ENCODE data around the gene ADA.
"Not testable (repeated sequence)": the region's sequence is repeated elsewhere in the genome, so short reads cannot be mapped to it uniquely, and the experiment has no call there.

Gene ADA

GRCh38 chr20:44597930-44598329, 53.6 kb downstream of the ADA start:
- DNase-seq, result no peak

DNA sequence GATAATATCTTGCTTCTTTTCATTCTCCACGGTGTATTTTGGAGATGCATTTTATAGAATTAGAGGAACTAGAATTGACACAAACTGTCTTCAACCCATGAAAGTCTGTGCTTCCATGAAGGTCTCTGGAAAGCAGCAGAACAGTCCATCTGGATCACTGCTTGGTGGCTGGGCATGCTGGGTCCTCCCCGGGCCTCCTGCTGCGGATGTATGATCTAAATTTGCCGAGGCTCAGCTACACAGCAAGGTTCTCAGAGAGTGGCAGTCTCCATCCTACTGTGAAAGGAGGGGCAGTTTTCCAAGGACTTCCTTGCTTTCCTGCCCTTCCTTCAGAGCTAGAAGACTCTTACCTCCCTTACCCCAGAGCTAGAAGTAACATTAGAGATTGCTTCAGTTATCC, 54.0 kb downstream of the ADA start:
- DNase-seq, result no peak

DNA sequence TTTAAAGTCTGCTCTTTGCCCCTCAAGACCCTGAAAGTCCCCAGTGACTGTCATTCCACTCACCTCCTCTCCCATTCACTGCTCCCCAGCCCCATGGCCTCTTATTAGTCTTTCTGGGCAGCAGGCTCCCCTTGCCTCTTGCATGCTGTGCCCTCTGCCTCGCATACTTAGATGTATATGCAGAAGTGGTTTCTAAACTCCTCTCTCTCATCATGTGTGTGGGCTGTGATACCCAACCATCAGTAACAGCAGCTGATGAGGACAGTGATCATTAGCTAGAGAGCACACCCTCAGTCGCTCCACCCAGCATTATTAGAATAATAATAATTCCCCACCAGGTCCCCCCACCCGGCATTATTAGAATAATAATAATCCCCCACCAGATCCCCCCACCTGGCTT, 54.6 kb downstream of the ADA start:
- DNase-seq, result no peak

DNA sequence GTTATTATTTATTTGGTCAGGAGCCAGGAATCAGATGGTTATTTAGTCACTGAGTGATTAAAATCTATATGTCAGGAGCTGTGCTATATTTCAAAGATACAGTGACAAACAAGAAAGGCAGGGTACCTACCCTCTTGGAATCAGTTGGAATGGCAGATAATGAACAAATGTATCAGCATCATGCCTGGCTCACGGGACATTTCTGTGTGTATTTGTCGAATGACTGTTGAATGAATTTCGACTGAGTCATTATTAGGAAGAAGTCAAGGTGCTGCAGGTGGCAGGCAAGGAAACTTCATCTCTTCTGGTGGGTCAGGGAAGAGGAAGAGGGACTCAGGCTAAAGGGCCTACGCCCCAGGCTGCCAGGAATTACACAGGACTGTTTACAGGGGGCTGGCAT, 55.5 kb downstream of the ADA start:
- no peak for DNase-seq

DNA sequence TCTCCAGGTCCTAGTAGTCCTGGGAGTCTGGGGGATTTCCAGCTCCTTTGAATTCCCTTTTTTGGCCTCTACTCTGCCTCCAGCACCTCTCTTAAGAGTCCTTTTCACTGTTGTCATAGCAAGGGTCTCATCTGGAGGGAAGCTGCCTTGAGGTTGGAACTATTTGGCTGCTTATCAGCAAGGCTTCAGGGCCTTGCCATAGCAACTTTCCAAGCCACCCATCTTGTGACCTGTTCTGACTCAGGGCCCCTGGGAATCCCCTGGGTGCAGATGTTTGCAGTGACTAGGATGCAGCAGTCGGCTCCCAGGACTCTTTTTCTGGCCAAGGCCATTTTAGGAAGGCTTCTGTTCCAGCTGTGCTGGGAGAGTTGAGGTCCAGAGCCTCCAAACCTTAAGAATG, 56.8 kb downstream of the ADA start:
- DNase-seq, result no peak

DNA sequence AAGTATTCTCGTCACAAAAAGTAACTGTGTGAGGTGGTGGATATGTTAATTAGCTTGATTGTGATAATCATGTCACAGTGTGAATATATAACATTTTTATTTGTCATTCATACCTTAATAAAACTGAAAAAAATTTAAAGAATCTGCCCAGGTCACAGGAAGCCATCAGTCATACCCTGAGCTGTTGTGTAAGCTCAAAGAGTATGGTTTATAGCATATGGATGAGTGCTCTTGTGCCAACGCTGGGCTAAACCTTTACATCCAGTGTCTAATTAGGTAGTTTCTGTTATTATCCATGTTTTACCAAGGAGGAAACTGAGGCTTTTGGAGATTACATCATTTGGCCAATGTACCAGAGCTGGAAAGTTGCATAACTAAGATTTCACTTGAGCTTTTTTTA, 57.7 kb downstream of the ADA start:
- DNase-seq, result no peak

DNA sequence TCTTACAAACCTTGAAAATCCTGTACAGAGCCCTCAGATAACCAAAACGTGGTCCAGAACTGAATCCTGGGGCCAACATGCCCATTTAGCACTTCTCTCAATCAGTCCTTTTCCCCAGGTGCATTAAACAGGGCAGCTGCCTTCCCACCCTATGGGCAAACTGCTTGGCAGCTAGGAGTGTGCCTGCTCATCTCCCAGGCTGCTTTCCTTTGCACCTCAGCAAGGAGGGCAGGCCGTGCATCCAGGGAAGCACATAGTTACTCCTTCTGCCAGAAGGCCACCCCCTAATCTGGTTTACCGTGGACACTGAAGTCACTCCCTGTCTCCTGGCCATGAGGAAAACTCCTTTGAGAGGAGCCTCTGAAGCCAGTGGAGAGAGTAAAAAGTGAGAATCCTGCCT, 59.1 kb downstream of the ADA start:
- DNase-seq, result no peak

- no peak for DNase-seq
Measured at GRCh38 chr20:44590980-44591778, 60.3 kb downstream of the ADA start.

- no peak for DNase-seq
Measured at GRCh38 chr20:44589537-44589936, 62.0 kb downstream of the ADA start.

- DNase-seq, result not testable (repeated sequence)
Measured at GRCh38 chr20:44588321-44588720, 63.2 kb downstream of the ADA start.

GRCh38 chr20:44587035-44587980, 64.2 kb downstream of the ADA start:
- no peak for DNase-seq

DNA sequence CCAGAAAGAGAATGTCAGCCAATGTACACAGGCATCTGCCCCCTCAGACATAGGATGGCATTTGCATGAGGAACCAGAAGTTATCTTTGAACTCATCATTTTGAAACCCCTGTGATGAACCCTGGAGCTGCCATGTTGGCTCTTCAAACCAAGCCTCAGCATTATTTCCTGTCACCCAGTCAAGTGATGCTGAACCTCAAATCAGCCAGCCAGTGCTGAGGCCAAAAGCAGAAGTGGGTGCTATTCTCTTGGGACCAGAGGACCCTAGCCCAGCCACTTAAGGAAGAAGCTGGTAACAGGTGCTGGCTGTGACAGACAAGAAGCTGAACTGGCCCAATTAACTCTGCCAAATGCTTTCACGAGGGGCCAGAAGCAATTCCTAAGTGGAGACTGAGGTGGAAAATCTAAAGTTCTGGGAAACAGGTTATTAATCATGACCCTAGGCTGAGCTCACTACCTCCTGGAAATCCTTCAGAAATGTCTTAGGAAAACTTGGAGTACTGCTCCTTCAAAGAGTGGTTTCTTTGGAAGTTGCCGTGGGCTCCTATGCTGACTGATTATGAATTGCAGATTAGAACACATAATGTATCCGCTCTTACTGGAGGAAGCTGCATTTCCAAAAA, 65.1 kb downstream of the ADA start:
- no peak for DNase-seq

GRCh38 chr20:44585057-44585963, 66.2 kb downstream of the ADA start:
- DNase-seq, result no peak

DNA sequence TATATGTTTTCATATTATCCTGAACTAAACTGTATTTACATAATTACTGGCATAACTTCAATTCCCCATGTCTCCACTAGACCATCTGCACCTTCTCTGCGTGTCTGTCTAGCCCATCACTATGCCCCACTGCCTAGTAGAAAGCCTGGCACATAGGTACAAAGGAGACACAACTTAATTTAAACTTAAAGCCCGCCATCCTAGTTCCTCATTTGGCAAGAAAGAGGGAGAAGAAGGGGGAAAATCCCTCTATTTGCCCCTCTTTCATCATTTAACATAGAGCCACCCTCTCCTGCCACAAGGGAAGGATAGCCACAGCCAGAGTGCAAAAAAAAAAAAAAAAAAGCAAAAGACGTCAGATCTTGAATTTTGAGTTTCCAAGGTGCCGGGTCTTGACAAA, 67.3 kb downstream of the ADA start:
- no peak for DNase-seq

DNA sequence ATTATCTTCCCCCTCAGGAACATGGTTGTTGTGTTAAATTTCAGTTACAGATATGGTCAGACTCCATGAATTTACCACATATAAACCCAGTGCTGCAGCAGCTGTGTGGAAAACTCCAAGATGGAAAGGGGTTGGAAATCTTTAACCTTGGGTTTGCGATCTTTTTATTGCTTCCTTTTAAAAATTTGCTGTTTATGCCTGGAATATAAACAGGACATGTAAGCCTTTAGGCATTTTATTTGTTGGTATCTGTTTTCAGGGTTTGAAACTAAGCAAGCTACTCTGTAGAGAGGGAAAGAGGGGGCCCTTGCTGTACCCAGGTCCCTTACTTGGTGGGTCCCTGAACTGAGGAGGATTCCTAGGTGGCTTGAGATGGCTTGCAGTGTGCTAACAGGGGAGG, 68.3 kb downstream of the ADA start:
- no peak for DNase-seq

GRCh38 chr20:44582311-44583025, 69.0 kb downstream of the ADA start, which contains the start of gene PKIG:
TSS of gene PKIG (plus strand) at chr20:44582579. CDS start at chr20:44614557, 31,978 bp downstream.
- DNase-seq, result no peak

DNA sequence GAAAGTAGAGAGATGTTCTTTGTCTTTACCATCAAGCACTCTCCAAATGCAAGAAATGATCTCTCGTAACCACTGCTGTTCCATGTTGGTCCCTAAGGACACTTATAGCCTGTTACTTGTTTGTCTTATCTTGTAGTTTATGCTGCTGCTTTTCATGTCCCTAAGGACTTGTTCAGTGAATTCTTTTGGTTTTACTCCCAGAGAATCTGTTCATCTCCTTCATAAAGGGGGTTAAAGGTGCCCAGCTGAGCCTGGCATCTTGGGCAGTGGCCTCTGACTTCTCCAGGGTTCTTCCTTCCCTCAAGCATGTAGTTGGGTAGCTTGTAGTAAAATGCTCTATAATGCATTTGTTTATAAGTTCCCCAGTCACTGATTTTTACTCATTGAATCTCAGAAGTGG, 70.0 kb downstream of the ADA start:
- no peak for DNase-seq

DNA sequence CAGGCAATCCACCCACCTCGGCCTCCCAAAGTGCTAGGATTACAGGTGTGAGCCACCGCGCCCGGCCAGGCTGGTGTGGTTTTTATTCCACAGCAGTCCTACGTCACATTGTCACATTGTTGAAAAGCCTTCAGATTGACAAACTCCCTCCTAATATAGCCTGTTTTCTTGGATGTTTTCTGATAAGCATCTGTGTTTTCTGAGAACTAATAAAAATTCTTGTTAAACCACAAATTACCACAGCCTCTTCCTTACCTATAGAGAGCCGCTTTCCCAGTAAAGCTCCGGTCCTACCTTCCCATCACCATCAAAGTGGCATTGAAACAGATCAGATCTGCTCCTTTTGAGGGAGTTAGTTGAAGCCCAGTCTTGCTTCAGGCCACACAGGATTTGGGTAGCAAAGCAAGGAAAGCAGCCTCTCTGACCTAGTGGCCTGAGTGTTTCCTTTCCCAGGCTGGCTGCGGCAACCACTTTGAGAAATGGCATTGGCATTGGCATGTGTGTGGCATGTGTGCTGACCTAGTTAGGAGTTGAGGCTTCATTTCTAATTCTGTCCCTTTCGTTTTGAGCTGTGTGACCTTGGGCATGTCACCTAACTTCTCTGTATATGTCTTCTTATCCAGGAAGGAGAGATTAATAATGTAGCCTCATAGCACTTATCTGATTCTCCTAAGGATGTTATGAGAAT, 70.8 kb downstream of the ADA start:
- DNase-seq, result no peak

DNA sequence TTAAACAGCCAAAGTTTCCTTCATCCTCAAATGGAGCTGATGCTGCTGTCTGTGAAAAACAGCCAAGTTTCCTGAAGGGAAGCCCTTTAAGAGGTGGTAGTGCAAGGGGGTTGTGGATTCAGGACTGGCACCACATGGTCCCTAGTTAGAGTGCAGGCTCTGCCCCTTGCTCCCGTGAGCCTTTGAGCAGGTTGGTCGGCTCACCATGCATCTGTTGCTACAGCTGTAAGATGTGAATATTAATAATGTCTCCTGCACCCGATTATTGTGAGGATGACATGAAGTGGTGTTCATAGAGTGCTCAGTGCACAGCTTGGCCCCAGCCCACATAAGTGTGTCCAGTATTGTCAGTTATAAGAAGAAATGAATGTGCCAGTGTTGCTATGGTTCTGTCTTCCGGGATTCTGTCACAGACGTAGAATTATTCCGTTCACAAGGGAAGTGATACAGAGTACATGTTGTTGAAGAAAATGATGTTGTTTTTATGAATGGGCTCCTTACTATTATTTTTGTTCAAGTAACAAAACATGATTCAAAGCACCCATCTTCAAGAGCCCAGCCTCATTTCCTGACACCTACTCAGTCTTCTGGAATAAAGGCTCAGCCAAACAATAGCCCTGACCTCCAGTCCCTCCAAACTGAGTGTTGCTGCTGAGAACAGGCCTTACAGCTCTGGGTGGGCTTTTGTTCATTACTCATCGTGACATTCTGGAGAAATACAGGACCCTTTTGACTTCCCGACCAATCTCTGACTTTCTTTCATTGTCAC, 72.0 kb downstream of the ADA start:
- DNase-seq, result no peak

DNA sequence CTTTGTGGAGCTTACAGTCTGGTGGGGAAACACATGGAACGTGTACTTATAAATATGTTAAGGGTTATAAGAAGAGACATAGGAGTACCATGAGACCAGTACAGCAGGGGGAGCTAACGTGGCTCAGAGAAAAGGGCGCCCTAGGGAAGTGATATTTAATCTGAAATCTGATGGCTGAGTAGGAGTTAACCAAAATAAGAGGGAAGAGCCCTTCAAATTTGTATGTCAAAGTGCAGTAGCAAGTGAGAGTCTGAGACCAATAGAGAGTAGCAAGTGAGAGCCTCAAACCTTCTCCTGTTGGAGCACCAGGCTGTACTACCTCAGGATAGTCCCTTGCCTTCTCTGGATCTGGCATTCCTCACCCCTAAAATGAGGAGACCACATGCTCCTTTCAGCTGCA, 75.2 kb downstream of the ADA start:
- no peak for DNase-seq
